Measurements from ENCODE around the gene FAM98C. TPM values are rescaled to one million over a fixed set of nuclear protein-coding genes. Genes with fewer than 3 reads are reported as not detected.

The FAM98C gene
- total RNA-seq, 4 donors from 2014 or later = 22.1 to 36.5 (median 23.9) TPM

GRCh38 chr19:38377052-38377451 lies 25.8 kb upstream of the FAM98C start:
- no peak for TF ChIP-seq POLR2A (IDR thresholded peaks at IDR 0.05)
- TF ChIP-seq CTCF (IDR thresholded peaks at IDR 0.05) = no peak
- no peaks in the 10 kb centered on the region for H3K27me3 ChIP-seq
- 93 to 97% methylated on average over 4 of the region's 4 CpGs for WGBS, 2 donors
- no peaks in the 10 kb centered on the region for H3K9me3 ChIP-seq
- H3K4me3 ChIP-seq (replicated peaks in 1 of 3) = no peak overlapping the region
- DNase-seq = no peak
- H3K27ac ChIP-seq = no peak overlapping the region
- intact Hi-C loops (cut with DNase I) = no loop called here
- H3K36me3 ChIP-seq = peaks cover 13 to 35% of the 10 kb centered on the region in 2 donors
- peaks cover 14 to 15% of the 10 kb centered on the region in 2 donors for H3K4me1 ChIP-seq

- Histone ChIP-seq H3K4me1 (peaks cover 13 to 15% of the 10 kb centered on the region in 2 donors), H3K4me3 (replicated peaks in 1 of 3) (no peak overlapping the region), H3K36me3 (peaks cover 31 to 50% of the 10 kb centered on the region in 2 donors), H3K9me3 (no peaks in the 10 kb centered on the region), H3K27ac (no peak overlapping the region), H3K27me3 (no peaks in the 10 kb centered on the region)
- TF ChIP-seq POLR2A (IDR thresholded peaks at IDR 0.05) (no peak), CTCF (IDR thresholded peaks at IDR 0.05) (no peak)
- DNase-seq = no peak
- WGBS, 2 donors = 89 to 91% methylated on average over 10 of the region's 10 CpGs
- intact Hi-C loops (cut with DNase I) = no loop called here
These were observed 24.0 kb upstream of the FAM98C start for GRCh38 chr19:38378866-38379265.

- TF ChIP-seq CTCF (IDR thresholded peaks at IDR 0.05) (no peak), POLR2A (IDR thresholded peaks at IDR 0.05) (no peak)
- Histone ChIP-seq H3K27ac (no peak overlapping the region), H3K4me3 (replicated peaks in 1 of 3) (no peak overlapping the region), H3K9me3 (no peaks in the 10 kb centered on the region), H3K27me3 (no peaks in the 10 kb centered on the region), H3K36me3 (peaks cover 31 to 50% of the 10 kb centered on the region in 2 donors), H3K4me1 (peaks cover 0 to 7% of the 10 kb centered on the region in 2 donors)
- 93 to 99% methylated on average over 9 of the region's 9 CpGs for WGBS, 2 donors
- DNase-seq = no peak
- intact Hi-C loops (cut with DNase I) = no loop called here
These were observed 21.8 kb upstream of the FAM98C start for GRCh38 chr19:38381138-38381537.

GRCh38 chr19:38383184-38383583 lies 19.7 kb upstream of the FAM98C start:
- Histone ChIP-seq H3K4me3 (replicated peaks in 1 of 3) (no peak overlapping the region), H3K27me3 (no peaks in the 10 kb centered on the region), H3K4me1 (peaks cover 16 to 18% of the 10 kb centered on the region in 2 donors), H3K36me3 (peaks cover 31 to 45% of the 10 kb centered on the region in 2 donors), H3K9me3 (no peaks in the 10 kb centered on the region), H3K27ac (no peak overlapping the region)
- no peak for TF ChIP-seq CTCF (IDR thresholded peaks at IDR 0.05)
- 89 to 91% methylated on average over 10 of the region's 10 CpGs for WGBS, 2 donors
- intact Hi-C loops (cut with DNase I) = no loop called here
- DNase-seq = no peak

- TF ChIP-seq POLR2A (IDR thresholded peaks at IDR 0.05) = no peak
- no peak for TF ChIP-seq CTCF (IDR thresholded peaks at IDR 0.05)
- Histone ChIP-seq H3K9me3 (no peaks in the 10 kb centered on the region), H3K4me3 (replicated peaks in 1 of 3) (no peak overlapping the region), H3K36me3 (peaks cover 31 to 45% of the 10 kb centered on the region in 2 donors), H3K27ac (no peak overlapping the region), H3K4me1 (peaks cover 17 to 20% of the 10 kb centered on the region in 2 donors), H3K27me3 (no peaks in the 10 kb centered on the region)
- WGBS, 2 donors = 90 to 100% methylated on average over 2 of the region's 2 CpGs
- intact Hi-C loops (cut with DNase I) = no loop called here
- no peak for DNase-seq
These were observed 19.1 kb upstream of the FAM98C start for GRCh38 chr19:38383743-38384142.

Measured in thyroid gland (tissue), 4 donors.